Activated T-cell treated with anti-CD3 and anti-CD28 coated beads, Interleukin-2, amount 50 U/mL, for 4 hours (primary cell): ENCODE results near the gene ST8SIA2. TPM values are rescaled to one million over a fixed set of nuclear protein-coding genes. Genes with fewer than 3 reads are reported as not detected.

Experiments used
- ATAC-seq, 2 donors: fragments of 200-7000 bp; cut with Tn5 transposase; one replicate each; pipeline ENCODE4 v1.10.0; 2021
- DNase-seq: peaks from one replicate; pipeline ENCODE4 v3.0.0-alpha.2; 2020
- H3K27me3 Mint-ChIP-seq: one replicate; pipeline ENCODE4 v1.8.0; 2021; ENCODE audit warnings: low read depth, mixed read lengths
- H3K36me3 Mint-ChIP-seq: one replicate; pipeline ENCODE4 v1.8.0; 2022; ENCODE audit warnings: mixed read lengths; ENCODE audit not compliant: insufficient read depth
- H3K4me1 Mint-ChIP-seq: one replicate; pipeline ENCODE4 v1.8.0; 2021; ENCODE audit warnings: low read depth, mixed read lengths
- H3K4me3 Mint-ChIP-seq: one replicate; pipeline ENCODE4 v1.8.0; 2021; ENCODE audit warnings: mild to moderate bottlenecking, moderate library complexity, mixed read lengths
- H3K9me3 Mint-ChIP-seq: one replicate; pipeline ENCODE4 v1.8.0; 2021; ENCODE audit warnings: mixed read lengths
- total RNA-seq, 3 donors: library from RNA; stranded (reverse); gene quantifications; one replicate each; pipeline ENCODE4 v1.2.1, GENCODE V29; 2021

ST8SIA2 gene
- total RNA-seq, 3 donors from 2014 or later = not detected

- no peaks in the 10 kb centered on the region for H3K36me3 Mint-ChIP-seq
- no peak overlapping the region for H3K4me3 Mint-ChIP-seq
- H3K27me3 Mint-ChIP-seq = peaks cover 39% of the 10 kb centered on the region
- H3K9me3 Mint-ChIP-seq = no peaks in the 10 kb centered on the region
- DNase-seq (no peak), ATAC-seq (no peak)
- no peaks in the 10 kb centered on the region for H3K4me1 Mint-ChIP-seq
These were observed 9.3 kb upstream of the ST8SIA2 start for GRCh38 chr15:92384381-92384780.

GRCh38 chr15:92385096-92385495 lies 8.6 kb upstream of the ST8SIA2 start:
- Mint-ChIP-seq H3K27me3 (peaks cover 45% of the 10 kb centered on the region), H3K4me3 (no peak overlapping the region), H3K36me3 (no peaks in the 10 kb centered on the region), H3K9me3 (no peaks in the 10 kb centered on the region), H3K4me1 (no peaks in the 10 kb centered on the region)
- ATAC-seq (no peak), DNase-seq (no peak)

- Mint-ChIP-seq H3K4me3 (no peak overlapping the region), H3K27me3 (peaks cover 79% of the 10 kb centered on the region), H3K36me3 (no peaks in the 10 kb centered on the region), H3K9me3 (no peaks in the 10 kb centered on the region), H3K4me1 (peaks cover 7% of the 10 kb centered on the region)
- no peak for DNase-seq
- ATAC-seq = no peak
These were observed 2.0 kb upstream of the ST8SIA2 start for GRCh38 chr15:92391640-92392039.

- Mint-ChIP-seq H3K27me3 (peaks cover 80% of the 10 kb centered on the region), H3K4me1 (peaks cover 7% of the 10 kb centered on the region), H3K4me3 (no peak overlapping the region), H3K9me3 (no peaks in the 10 kb centered on the region), H3K36me3 (no peaks in the 10 kb centered on the region)
- no peak for ATAC-seq
- no peak for DNase-seq
These were observed 1.2 kb upstream of the ST8SIA2 start for GRCh38 chr15:92392462-92392861.

GRCh38 chr15:92393980-92394308 lies 263 bp downstream of the ST8SIA2 start:
- H3K4me3 Mint-ChIP-seq = no peak overlapping the region
- no peak for DNase-seq
- no peaks in the 10 kb centered on the region for H3K36me3 Mint-ChIP-seq
- H3K4me1 Mint-ChIP-seq = peaks cover 7% of the 10 kb centered on the region
- peaks cover 69% of the 10 kb centered on the region for H3K27me3 Mint-ChIP-seq
- H3K9me3 Mint-ChIP-seq = no peaks in the 10 kb centered on the region
- peak in 1 of 2 donors; percentile 25 for ATAC-seq

- H3K27me3 Mint-ChIP-seq = peaks cover 65% of the 10 kb centered on the region
- no peak for ATAC-seq
- no peaks in the 10 kb centered on the region for H3K9me3 Mint-ChIP-seq
- H3K4me3 Mint-ChIP-seq = no peak overlapping the region
- no peak for DNase-seq
- peaks cover 7% of the 10 kb centered on the region for H3K4me1 Mint-ChIP-seq
- no peaks in the 10 kb centered on the region for H3K36me3 Mint-ChIP-seq
These were observed 822 bp downstream of the ST8SIA2 start for GRCh38 chr15:92394309-92395097.

GRCh38 chr15:92395098-92395635 lies 1.5 kb downstream of the ST8SIA2 start:
- no peaks in the 10 kb centered on the region for H3K9me3 Mint-ChIP-seq
- H3K27me3 Mint-ChIP-seq = peaks cover 59% of the 10 kb centered on the region
- ATAC-seq (no peak), DNase-seq (no peak)
- no peak overlapping the region for H3K4me3 Mint-ChIP-seq
- no peaks in the 10 kb centered on the region for H3K36me3 Mint-ChIP-seq
- peaks cover 7% of the 10 kb centered on the region for H3K4me1 Mint-ChIP-seq

- Mint-ChIP-seq H3K36me3 (no peaks in the 10 kb centered on the region), H3K4me3 (no peak overlapping the region), H3K9me3 (no peaks in the 10 kb centered on the region), H3K27me3 (peaks cover 35% of the 10 kb centered on the region), H3K4me1 (peaks cover 3% of the 10 kb centered on the region)
- ATAC-seq (no peak), DNase-seq (no peak)
These were observed 5.7 kb downstream of the ST8SIA2 start for GRCh38 chr15:92399271-92399950.

- Mint-ChIP-seq H3K4me3 (no peak overlapping the region), H3K9me3 (no peaks in the 10 kb centered on the region), H3K36me3 (no peaks in the 10 kb centered on the region), H3K4me1 (no peaks in the 10 kb centered on the region), H3K27me3 (peaks cover 26% of the 10 kb centered on the region)
- DNase-seq = no peak
- ATAC-seq = no peak
These were observed 6.9 kb downstream of the ST8SIA2 start for GRCh38 chr15:92400573-92400972.

GRCh38 chr15:92400980-92401787 lies 7.5 kb downstream of the ST8SIA2 start:
- DNase-seq = no peak
- Mint-ChIP-seq H3K9me3 (no peaks in the 10 kb centered on the region), H3K36me3 (no peaks in the 10 kb centered on the region), H3K4me3 (no peak overlapping the region), H3K4me1 (no peaks in the 10 kb centered on the region), H3K27me3 (peaks cover 19% of the 10 kb centered on the region)
- no peak for ATAC-seq

- DNase-seq (no peak), ATAC-seq (no peak)
- Mint-ChIP-seq H3K4me3 (no peak overlapping the region), H3K36me3 (no peaks in the 10 kb centered on the region), H3K9me3 (no peaks in the 10 kb centered on the region), H3K27me3 (peaks cover 10% of the 10 kb centered on the region), H3K4me1 (no peaks in the 10 kb centered on the region)
These were observed 9.1 kb downstream of the ST8SIA2 start for GRCh38 chr15:92402751-92403150.

GRCh38 chr15:92405942-92406341 lies 12.3 kb downstream of the ST8SIA2 start:
- no peaks in the 10 kb centered on the region for H3K36me3 Mint-ChIP-seq

GRCh38 chr15:92407321-92407720 lies 13.6 kb downstream of the ST8SIA2 start:
- Mint-ChIP-seq H3K36me3 (no peaks in the 10 kb centered on the region), H3K27me3 (peaks cover 18% of the 10 kb centered on the region), H3K9me3 (no peaks in the 10 kb centered on the region), H3K4me3 (no peak overlapping the region), H3K4me1 (no peaks in the 10 kb centered on the region)
- ATAC-seq (no peak), DNase-seq (no peak)

More at GRCh38 chr15:92405942-92406341, 12.3 kb downstream of the ST8SIA2 start:
- ATAC-seq (no peak), DNase-seq (no peak)
- H3K4me1 Mint-ChIP-seq = no peaks in the 10 kb centered on the region
- H3K27me3 Mint-ChIP-seq = peaks cover 15% of the 10 kb centered on the region
- H3K4me3 Mint-ChIP-seq = no peak overlapping the region
- H3K9me3 Mint-ChIP-seq = no peaks in the 10 kb centered on the region

- Mint-ChIP-seq H3K27me3 (peaks cover 14% of the 10 kb centered on the region), H3K36me3 (no peaks in the 10 kb centered on the region), H3K4me3 (no peak overlapping the region), H3K9me3 (no peaks in the 10 kb centered on the region), H3K4me1 (no peaks in the 10 kb centered on the region)
- DNase-seq (no peak), ATAC-seq (no peak)
These were observed 14.2 kb downstream of the ST8SIA2 start for GRCh38 chr15:92407916-92408315.
